Measurements from ENCODE around the gene TBL1X. TPM values are rescaled to one million over a fixed set of nuclear protein-coding genes. Genes with fewer than 3 reads are reported as not detected.

The TBL1X gene
- total RNA-seq, 2 experiments from 2014 or later: 16.1 to 35.7 TPM

DNA sequence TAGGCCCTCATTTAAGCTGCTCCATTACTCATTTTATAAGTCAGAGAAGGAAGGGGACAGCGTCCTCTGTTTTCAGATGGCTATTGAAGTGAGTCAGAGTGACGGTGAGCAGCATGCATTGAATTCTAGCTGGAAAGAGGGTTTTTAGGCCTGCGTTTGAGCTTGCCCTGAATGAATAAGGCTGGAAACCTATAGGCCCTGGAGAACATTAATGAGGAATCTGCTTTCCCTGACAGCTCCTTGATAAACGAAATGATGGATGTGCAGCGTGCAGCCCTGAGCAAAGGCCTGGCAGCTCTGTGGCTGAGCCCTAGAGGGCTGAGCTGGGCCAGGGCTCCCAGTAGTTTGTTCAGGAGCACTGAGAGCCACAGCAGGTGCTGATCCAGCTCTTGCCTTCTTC is 33.4 kb downstream of the TBL1X start:
- ChIA-PET CTCF (ENCODE audit: unreplicated experiment) (no interaction called here), POLR2A (no interaction called here)
- Histone ChIP-seq H4K20me1 (ENCODE audit: insufficient read depth, low read length) (no peaks in the 10 kb centered on the region), H3K9me2 (ENCODE audit: insufficient read depth, low read length) (no peaks in the 10 kb centered on the region), H3K4me2 (ENCODE audit: low read length) (no peak overlapping the region), H3K9me3 (ENCODE audit: low read length) (no peaks in the 10 kb centered on the region), H2AFZ (ENCODE audit: low read length) (no peak overlapping the region), H3K27ac (ENCODE audit: low read depth, low read length, poor library complexity, severe bottlenecking) (no peak overlapping the region), H3K36me3 (ENCODE audit: insufficient read depth, low read length) (peaks cover 12% of the 10 kb centered on the region), H3K4me3 (ENCODE audit: low read depth, low read length, poor library complexity, severe bottlenecking) (no peak overlapping the region), H3K4me1 (ENCODE audit: insufficient read depth, low read length, poor library complexity, severe bottlenecking) (no peaks in the 10 kb centered on the region), H3K79me2 (ENCODE audit: insufficient read depth, low read depth, low read length) (no peaks in the 10 kb centered on the region)
- no peak for DNase-seq (ENCODE audit: low spot score)
- intact Hi-C loops (cut with micrococcal nuclease; ENCODE audit: unreplicated experiment): no loop called here
- BruUV-seq (replicated peaks): no TSS peak
- TF ChIP-seq, protein P1, sequence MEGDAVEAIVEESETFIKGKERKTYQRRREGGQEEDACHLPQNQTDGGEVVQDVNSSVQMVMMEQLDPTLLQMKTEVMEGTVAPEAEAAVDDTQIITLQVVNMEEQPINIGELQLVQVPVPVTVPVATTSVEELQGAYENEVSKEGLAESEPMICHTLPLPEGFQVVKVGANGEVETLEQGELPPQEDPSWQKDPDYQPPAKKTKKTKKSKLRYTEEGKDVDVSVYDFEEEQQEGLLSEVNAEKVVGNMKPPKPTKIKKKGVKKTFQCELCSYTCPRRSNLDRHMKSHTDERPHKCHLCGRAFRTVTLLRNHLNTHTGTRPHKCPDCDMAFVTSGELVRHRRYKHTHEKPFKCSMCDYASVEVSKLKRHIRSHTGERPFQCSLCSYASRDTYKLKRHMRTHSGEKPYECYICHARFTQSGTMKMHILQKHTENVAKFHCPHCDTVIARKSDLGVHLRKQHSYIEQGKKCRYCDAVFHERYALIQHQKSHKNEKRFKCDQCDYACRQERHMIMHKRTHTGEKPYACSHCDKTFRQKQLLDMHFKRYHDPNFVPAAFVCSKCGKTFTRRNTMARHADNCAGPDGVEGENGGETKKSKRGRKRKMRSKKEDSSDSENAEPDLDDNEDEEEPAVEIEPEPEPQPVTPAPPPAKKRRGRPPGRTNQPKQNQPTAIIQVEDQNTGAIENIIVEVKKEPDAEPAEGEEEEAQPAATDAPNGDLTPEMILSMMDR (conservative IDR thresholded peaks at IDR 0.05; ENCODE audit: low read length): no peak
- no peak for TF ChIP-seq EZH2phosphoT487 (IDR thresholded peaks at IDR 0.05; ENCODE audit: borderline replicate concordance, low read depth, low read length)

GRCh38 chrX:9500584-9500983 is 35.7 kb downstream of the TBL1X start:
- H3K36me3 ChIP-seq (ENCODE audit: insufficient read depth, low read length): peaks cover 20% of the 10 kb centered on the region
- no peak overlapping the region for H2AFZ ChIP-seq (ENCODE audit: low read length)
- no peak overlapping the region for H3K27ac ChIP-seq (ENCODE audit: low read depth, low read length, poor library complexity, severe bottlenecking)
- H3K9me3 ChIP-seq (ENCODE audit: low read length): no peaks in the 10 kb centered on the region
- H3K4me1 ChIP-seq (ENCODE audit: insufficient read depth, low read length, poor library complexity, severe bottlenecking): no peaks in the 10 kb centered on the region
- BruUV-seq (replicated peaks): no TSS peak
- TF ChIP-seq, protein P1 (conservative IDR thresholded peaks at IDR 0.05; ENCODE audit: low read length): no peak
- no peak for TF ChIP-seq EZH2phosphoT487 (IDR thresholded peaks at IDR 0.05; ENCODE audit: borderline replicate concordance, low read depth, low read length)
- H3K4me2 ChIP-seq (ENCODE audit: low read length): no peak overlapping the region
- intact Hi-C loops (cut with micrococcal nuclease; ENCODE audit: unreplicated experiment): no loop called here
- H3K4me3 ChIP-seq (ENCODE audit: low read depth, low read length, poor library complexity, severe bottlenecking): no peak overlapping the region
- no peaks in the 10 kb centered on the region for H3K79me2 ChIP-seq (ENCODE audit: insufficient read depth, low read depth, low read length)
- no peaks in the 10 kb centered on the region for H4K20me1 ChIP-seq (ENCODE audit: insufficient read depth, low read length)
- DNase-seq (ENCODE audit: low spot score): no peak
- ChIA-PET CTCF (ENCODE audit: unreplicated experiment) (no interaction called here), POLR2A (no interaction called here)
- H3K9me2 ChIP-seq (ENCODE audit: insufficient read depth, low read length): no peaks in the 10 kb centered on the region

DNA sequence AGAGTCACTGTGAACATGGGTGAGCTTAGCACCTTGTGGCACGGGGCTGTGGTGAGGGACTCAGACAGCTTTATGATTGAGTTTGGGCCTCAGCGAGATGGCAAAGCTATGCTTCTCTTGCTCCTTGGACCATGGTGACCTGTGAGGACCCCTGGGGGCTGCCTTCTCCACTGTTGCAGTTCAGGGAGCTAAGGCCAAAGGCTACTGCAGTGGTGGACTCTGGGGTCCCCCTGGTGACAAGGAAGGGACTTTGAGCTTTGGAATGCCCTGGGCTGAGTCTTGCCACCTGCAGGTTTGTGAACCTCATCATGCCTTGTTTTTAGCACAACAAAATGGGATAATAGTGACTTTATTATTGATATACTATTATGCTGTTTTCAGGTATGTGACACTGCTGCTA is 36.5 kb downstream of the TBL1X start:
- Histone ChIP-seq H3K9me3 (ENCODE audit: low read length) (no peaks in the 10 kb centered on the region), H3K4me2 (ENCODE audit: low read length) (no peak overlapping the region), H3K9me2 (ENCODE audit: insufficient read depth, low read length) (no peaks in the 10 kb centered on the region), H2AFZ (ENCODE audit: low read length) (no peak overlapping the region), H4K20me1 (ENCODE audit: insufficient read depth, low read length) (no peaks in the 10 kb centered on the region), H3K4me3 (ENCODE audit: low read depth, low read length, poor library complexity, severe bottlenecking) (no peak overlapping the region), H3K4me1 (ENCODE audit: insufficient read depth, low read length, poor library complexity, severe bottlenecking) (no peaks in the 10 kb centered on the region), H3K27ac (ENCODE audit: low read depth, low read length, poor library complexity, severe bottlenecking) (no peak overlapping the region), H3K36me3 (ENCODE audit: insufficient read depth, low read length) (peaks cover 20% of the 10 kb centered on the region), H3K79me2 (ENCODE audit: insufficient read depth, low read depth, low read length) (no peaks in the 10 kb centered on the region)
- no peak for DNase-seq (ENCODE audit: low spot score)
- intact Hi-C loops (cut with micrococcal nuclease; ENCODE audit: unreplicated experiment): no loop called here
- no peak for TF ChIP-seq EZH2phosphoT487 (IDR thresholded peaks at IDR 0.05; ENCODE audit: borderline replicate concordance, low read depth, low read length)
- BruUV-seq (replicated peaks): no TSS peak
- POLR2A ChIA-PET: no interaction called here
- CTCF ChIA-PET (ENCODE audit: unreplicated experiment): no interaction called here

All from OCI-LY7 (cell line).